ENCODE data around the gene BRI3.

Gene BRI3

GRCh38 chr7:98280791-98281756 is at the start of gene BRI3:
Gene BRI3, plus strand, starts transcription at chr7:98281686. Its CDS starts 110 bp downstream, at chr7:98281796.
- DNase-seq = peak; percentile 87

- DNase-seq = no peak
Measured at GRCh38 chr7:98232263-98232585, 49.3 kb upstream of the BRI3 start.

- no peak for DNase-seq
Measured at GRCh38 chr7:98232799-98233198, 48.7 kb upstream of the BRI3 start.

GRCh38 chr7:98233219-98234070 is 48.0 kb upstream of the BRI3 start:
- no peak for DNase-seq

GRCh38 chr7:98234429-98235147 is 46.9 kb upstream of the BRI3 start:
- DNase-seq = no peak

- no peak for DNase-seq
Measured at GRCh38 chr7:98235901-98236300, 45.6 kb upstream of the BRI3 start.

GRCh38 chr7:98236355-98237185 is 44.9 kb upstream of the BRI3 start:
- no peak for DNase-seq

- DNase-seq = no peak
Measured at GRCh38 chr7:98238076-98238475, 43.4 kb upstream of the BRI3 start.

GRCh38 chr7:98238976-98239375 is 42.5 kb upstream of the BRI3 start:
- peak; percentile 34 for DNase-seq

- DNase-seq = peak; percentile 11
Measured at GRCh38 chr7:98240961-98241673, 40.4 kb upstream of the BRI3 start.

GRCh38 chr7:98241674-98242241 is 39.7 kb upstream of the BRI3 start:
- no peak for DNase-seq

- DNase-seq = no peak
Measured at GRCh38 chr7:98242342-98242741, 39.1 kb upstream of the BRI3 start.

GRCh38 chr7:98242934-98243333 is 38.6 kb upstream of the BRI3 start:
- no peak for DNase-seq

- no peak for DNase-seq
Measured at GRCh38 chr7:98244871-98245270, 36.6 kb upstream of the BRI3 start.

GRCh38 chr7:98248156-98248555 is 33.3 kb upstream of the BRI3 start:
- DNase-seq = no peak

GRCh38 chr7:98249106-98249505 is 32.4 kb upstream of the BRI3 start:
- DNase-seq = no peak

GRCh38 chr7:98250789-98251188 is 30.7 kb upstream of the BRI3 start:
- DNase-seq = no peak

- DNase-seq = no peak
Measured at GRCh38 chr7:98251231-98251600, 30.3 kb upstream of the BRI3 start.

- peak; percentile 84 for DNase-seq
Measured at GRCh38 chr7:98251601-98252424, 29.7 kb upstream of the BRI3 start, which contains the start of gene TECPR1. Gene TECPR1, minus strand, starts transcription at chr7:98252232. Its CDS starts 6,086 bp downstream, at chr7:98246146.

- DNase-seq = no peak
Measured at GRCh38 chr7:98252425-98253054, 28.9 kb upstream of the BRI3 start.
